Suprapubic skin (tissue), 4 donors: ENCODE results near the gene CCNE1. TPM values are rescaled to one million over a fixed set of nuclear protein-coding genes. Genes with fewer than 3 reads are reported as not detected.

Experiments used
- DNase-seq, 2 donors: peaks; one replicate each; pipeline ENCODE4 v3.0.0-alpha.2; 2019; ENCODE audit warnings: low spot score in 2 of 2
- H3K27ac ChIP-seq: fragments of 200-600 bp; sonication (generic); one replicate; pipeline ENCODE4 v1.5.1; 2019
- H3K27me3 ChIP-seq: fragments of 200-600 bp; sonication (generic); one replicate; pipeline ENCODE4 v1.5.1; 2019
- H3K36me3 ChIP-seq: fragments of 200-600 bp; sonication (generic); one replicate; pipeline ENCODE4 v1.5.1; 2019
- H3K4me1 ChIP-seq: fragments of 200-600 bp; sonication (generic); one replicate; pipeline ENCODE4 v1.5.1; 2019
- H3K4me3 ChIP-seq: fragments of 200-600 bp; sonication (generic); one replicate; pipeline ENCODE4 v1.5.1; 2019; ENCODE audit warnings: mild to moderate bottlenecking
- H3K9me3 ChIP-seq: fragments of 200-600 bp; sonication (generic); one replicate; pipeline ENCODE4 v1.5.1; 2019
- CTCF ChIP-seq, 2 donors: fragments of 200-600 bp in 1 of 2; fragments of 450-650 bp in 1 of 2; sonication (generic) in 1 of 2; IDR thresholded peaks; one replicate each; pipeline ENCODE4 v1.5.1; 2016 to 2019; ENCODE audit warnings: antibody characterized with exemption in 2 of 2, mild to moderate bottlenecking in 1 of 2, moderate library complexity in 1 of 2
- EP300 ChIP-seq: sonication (generic); formaldehyde crosslinking; IDR thresholded peaks from one replicate; pipeline ENCODE4 v1.6.1; 2017; ENCODE audit warnings: antibody characterized with exemption
- POLR2A ChIP-seq, 2 donors: fragments of 450-650 bp; IDR thresholded peaks; one replicate each; pipeline ENCODE4 v1.6.1; 2017; ENCODE audit warnings: antibody characterized with exemption in 2 of 2, mild to moderate bottlenecking in 2 of 2, moderate library complexity in 2 of 2
- POLR2AphosphoS5 ChIP-seq, 3 donors: sonication (generic); formaldehyde crosslinking; IDR thresholded peaks; one replicate each; pipeline ENCODE4 v1.6.1; 2017; ENCODE audit warnings: antibody characterized with exemption in 3 of 3
- WGBS: methylation state at CpG from one replicate; pipeline ENCODE4 v1.1.5; 2018; 5-methylcytosine and 5-hydroxymethylcytosine counted together
- total RNA-seq, 4 donors: library from RNA; depleted of rRNA; stranded (reverse); fragments of >200 nt; gene quantifications; one replicate each; pipeline ENCODE4 v1.1.0, GENCODE V29; 2016

Gene CCNE1
- 10 to 100 TPM in 1 of 4 donors, 1 to 10 TPM in 3; 2.5 to 11.0 (median 6.0) TPM for total RNA-seq

- no peak for TF ChIP-seq CTCF (IDR thresholded peaks at IDR 0.05)
- no peak for TF ChIP-seq EP300
- no peak for TF ChIP-seq POLR2AphosphoS5 (IDR thresholded peaks at IDR 0.05)
- TF ChIP-seq POLR2A (IDR thresholded peaks at IDR 0.05): no peak
- H3K27ac ChIP-seq: peak within 1 kb of the TSS; percentile 34
- peak within 1 kb of the TSS; percentile 69 for H3K4me3 ChIP-seq
- 11% methylated on average over 9 of the region's 125 CpGs for WGBS
- H3K9me3 ChIP-seq: no peaks in the 10 kb centered on the region
- H3K4me1 ChIP-seq: peaks cover 23% of the 10 kb centered on the region
- no peaks in the 10 kb centered on the region for H3K27me3 ChIP-seq
- H3K36me3 ChIP-seq: no peaks in the 10 kb centered on the region
- DNase-seq: peak; percentile 94 to 95
These were observed at the start of gene CCNE1 for GRCh38 chr19:29811125-29812079. CCNE1 (plus strand) TSS chr19:29811991; CDS start chr19:29812556, 565 bp downstream.

GRCh38 chr19:29763196-29763595, 48.6 kb upstream of the CCNE1 start:
- peaks cover 16% of the 10 kb centered on the region for H3K27me3 ChIP-seq
- TF ChIP-seq POLR2AphosphoS5 (IDR thresholded peaks at IDR 0.05) (no peak), POLR2A (IDR thresholded peaks at IDR 0.05) (no peak), CTCF (IDR thresholded peaks at IDR 0.05) (no peak), EP300 (no peak)
- no peak for DNase-seq
- peaks cover 7% of the 10 kb centered on the region for H3K4me1 ChIP-seq
- H3K27ac ChIP-seq: no peak overlapping the region
- WGBS: 82% methylated on average over 4 of the region's 4 CpGs
- no peak overlapping the region for H3K4me3 ChIP-seq
- H3K9me3 ChIP-seq: no peaks in the 10 kb centered on the region
- H3K36me3 ChIP-seq: no peaks in the 10 kb centered on the region

- TF ChIP-seq POLR2AphosphoS5 (IDR thresholded peaks at IDR 0.05) (no peak), EP300 (no peak), POLR2A (IDR thresholded peaks at IDR 0.05) (no peak), CTCF (IDR thresholded peaks at IDR 0.05) (no peak)
These were observed 47.4 kb upstream of the CCNE1 start for GRCh38 chr19:29764361-29764760.

GRCh38 chr19:29766100-29766499, 45.7 kb upstream of the CCNE1 start:
- no peaks in the 10 kb centered on the region for H3K9me3 ChIP-seq
- H3K27ac ChIP-seq: no peak overlapping the region
- no peak for TF ChIP-seq POLR2A (IDR thresholded peaks at IDR 0.05)
- no peak for TF ChIP-seq CTCF (IDR thresholded peaks at IDR 0.05)
- no peak for TF ChIP-seq POLR2AphosphoS5 (IDR thresholded peaks at IDR 0.05)
- TF ChIP-seq EP300: no peak
- H3K27me3 ChIP-seq: peaks cover 9% of the 10 kb centered on the region
- WGBS: 48% methylated on average over 3 of the region's 3 CpGs
- H3K36me3 ChIP-seq: no peaks in the 10 kb centered on the region
- DNase-seq: no peak
- no peak overlapping the region for H3K4me3 ChIP-seq
- H3K4me1 ChIP-seq: no peaks in the 10 kb centered on the region

More at GRCh38 chr19:29764361-29764760, 47.4 kb upstream of the CCNE1 start:
- Histone ChIP-seq H3K4me3 (no peak overlapping the region), H3K27me3 (peaks cover 16% of the 10 kb centered on the region), H3K36me3 (no peaks in the 10 kb centered on the region), H3K4me1 (peaks cover 7% of the 10 kb centered on the region), H3K27ac (no peak overlapping the region), H3K9me3 (no peaks in the 10 kb centered on the region)
- no peak for DNase-seq
- WGBS: 84% methylated on average over 8 of the region's 8 CpGs

- Histone ChIP-seq H3K36me3 (no peaks in the 10 kb centered on the region), H3K27ac (no peak overlapping the region), H3K27me3 (no peaks in the 10 kb centered on the region), H3K9me3 (no peaks in the 10 kb centered on the region), H3K4me1 (peaks cover 2% of the 10 kb centered on the region), H3K4me3 (no peak overlapping the region)
- 75% methylated on average over 8 of the region's 8 CpGs for WGBS
- TF ChIP-seq EP300: no peak
- no peak for TF ChIP-seq CTCF (IDR thresholded peaks at IDR 0.05)
- no peak for TF ChIP-seq POLR2A (IDR thresholded peaks at IDR 0.05)
- TF ChIP-seq POLR2AphosphoS5 (IDR thresholded peaks at IDR 0.05): no peak
- DNase-seq: no peak
These were observed 44.6 kb upstream of the CCNE1 start for GRCh38 chr19:29767039-29767735.
